H9 (cell line): ENCODE data around the gene ASCC3. TPM values are rescaled to one million over a fixed set of nuclear protein-coding genes. Genes with fewer than 3 reads are reported as not detected.

Experiments used
- DNase-seq: peaks from one replicate; pipeline ENCODE4 v3.0.0-alpha.2; 2017
- H2AFZ ChIP-seq: one replicate; pipeline ENCODE4 v1.6.1; 2013; ENCODE audit warnings: mild to moderate bottlenecking, low read length, control low read depth, moderate library complexity
- H2AK5ac ChIP-seq: 2 replicates; pipeline ENCODE4 v1.6.1; 2013; ENCODE audit warnings: low read length, control low read depth, mixed read lengths; ENCODE audit not compliant: insufficient read length
- H2BK120ac ChIP-seq: one replicate; pipeline ENCODE4 v1.6.1; 2013; ENCODE audit warnings: low read depth, mild to moderate bottlenecking, low read length, control low read depth, inconsistent platforms; ENCODE audit not compliant: poor library complexity, severe bottlenecking
- H2BK12ac ChIP-seq: 2 replicates; pipeline ENCODE4 v1.6.1; 2013; ENCODE audit warnings: low read length, control low read depth, mixed read lengths, low read depth; ENCODE audit not compliant: insufficient read length
- H2BK15ac ChIP-seq: 2 replicates; pipeline ENCODE4 v1.6.1; 2013; ENCODE audit warnings: low read depth, low read length, control low read depth
- H2BK20ac ChIP-seq: one replicate; pipeline ENCODE4 v1.6.1; 2013; ENCODE audit warnings: low read depth, mild to moderate bottlenecking, low read length, control low read depth, inconsistent platforms; ENCODE audit not compliant: poor library complexity, severe bottlenecking
- H2BK5ac ChIP-seq: 2 replicates; pipeline ENCODE4 v1.6.1; 2013; ENCODE audit warnings: low read length, control low read depth, mixed read lengths; ENCODE audit not compliant: insufficient read length
- H3K14ac ChIP-seq: 2 replicates; pipeline ENCODE4 v1.6.1; 2013; ENCODE audit warnings: low read length, control low read depth; ENCODE audit not compliant: insufficient read depth
- H3K18ac ChIP-seq: 2 replicates; pipeline ENCODE4 v1.6.1; 2013; ENCODE audit warnings: low read depth, mild to moderate bottlenecking, mixed read lengths, low read length, control low read depth; ENCODE audit not compliant: insufficient read length
- H3K23ac ChIP-seq: 2 replicates; pipeline ENCODE4 v1.6.1; 2013; ENCODE audit warnings: low read length, control low read depth, mixed read lengths, low read depth; ENCODE audit not compliant: insufficient read length
- H3K23me2 ChIP-seq: 2 replicates; pipeline ENCODE4 v1.6.1; 2013; ENCODE audit warnings: low read depth, mild to moderate bottlenecking, mixed read lengths, low read length, control low read depth; ENCODE audit not compliant: insufficient read length, poor library complexity, severe bottlenecking
- H3K27ac ChIP-seq: 2 replicates; pipeline ENCODE4 v1.5.1; 2013; ENCODE audit warnings: low read length, control low read depth, mixed read lengths, low read depth; ENCODE audit not compliant: insufficient read length
- H3K27me3 ChIP-seq: 2 replicates; pipeline ENCODE4 v1.6.1; 2013; ENCODE audit warnings: low read length, control low read depth, inconsistent platforms; ENCODE audit not compliant: insufficient read depth
- H3K4ac ChIP-seq: 2 replicates; pipeline ENCODE4 v1.6.1; 2013; ENCODE audit warnings: low read depth, mild to moderate bottlenecking, control low read depth, inconsistent platforms, low read length, moderate library complexity
- H3K4me1 ChIP-seq: 2 replicates; pipeline ENCODE4 v1.6.1; 2013; ENCODE audit warnings: low read length, control low read depth, inconsistent platforms; ENCODE audit not compliant: insufficient read depth
- H3K4me2 ChIP-seq: 2 replicates; pipeline ENCODE4 v1.6.1; 2013; ENCODE audit warnings: low read length, control low read depth, mixed read lengths; ENCODE audit not compliant: insufficient read length, insufficient read depth
- H3K56ac ChIP-seq: 2 replicates; pipeline ENCODE4 v1.6.1; 2013; ENCODE audit warnings: low read depth, mild to moderate bottlenecking, mixed read lengths, low read length, control low read depth; ENCODE audit not compliant: insufficient read length
- H3K79me1 ChIP-seq: 2 replicates; pipeline ENCODE4 v1.6.1; 2013; ENCODE audit warnings: low read depth, mild to moderate bottlenecking, moderate library complexity, low read length, control low read depth, inconsistent platforms; ENCODE audit not compliant: insufficient read depth, poor library complexity, severe bottlenecking
- H3K79me2 ChIP-seq: 2 replicates; pipeline ENCODE4 v1.6.1; 2013; ENCODE audit warnings: low read length, control low read depth, inconsistent platforms; ENCODE audit not compliant: insufficient read depth
- H3K9ac ChIP-seq: 2 replicates; pipeline ENCODE4 v1.6.1; 2013; ENCODE audit warnings: low read length, control low read depth, mixed read lengths; ENCODE audit not compliant: insufficient read length; ENCODE audit errors: extremely low read depth
- H3K9me3 ChIP-seq: one replicate; pipeline ENCODE4 v1.6.1; 2013; ENCODE audit warnings: low read depth, low read length, inconsistent platforms; ENCODE audit not compliant: control insufficient read depth
- H3T11ph ChIP-seq: one replicate; pipeline ENCODE4 v1.6.1; 2013; ENCODE audit warnings: mild to moderate bottlenecking, low read length, control low read depth, inconsistent platforms
- H4K20me1 ChIP-seq: one replicate; pipeline ENCODE4 v1.6.1; 2013; ENCODE audit not compliant: control insufficient read depth, insufficient read length, insufficient read depth
- H4K5ac ChIP-seq: 2 replicates; pipeline ENCODE4 v1.6.1; 2013; ENCODE audit warnings: low read depth, mild to moderate bottlenecking, mixed read lengths, low read length, control low read depth; ENCODE audit not compliant: insufficient read length
- H4K8ac ChIP-seq: replicated peaks from 2 replicates; pipeline ENCODE4 v1.6.1; 2013; ENCODE audit warnings: low read length, control low read depth, mixed read lengths, low read depth; ENCODE audit not compliant: insufficient read length
- H4K91ac ChIP-seq: 2 replicates; pipeline ENCODE4 v1.6.1; 2013; ENCODE audit warnings: low read depth, mild to moderate bottlenecking, moderate library complexity, mixed read lengths, low read length, control low read depth; ENCODE audit not compliant: insufficient read length
- H3K27ac Mint-ChIP-seq, 3 experiments: 2 replicates in 2 of 3; 3 replicates in 1 of 3; pipeline ENCODE4 v1.8.0; 2020 to 2021; ENCODE audit warnings: mixed read lengths in 3 of 3, mild to moderate bottlenecking in 1 of 3, moderate library complexity in 1 of 3
- H3K27me3 Mint-ChIP-seq: 2 replicates; pipeline ENCODE4 v1.8.0; 2021; ENCODE audit warnings: low read depth, mild to moderate bottlenecking, moderate library complexity, mixed read lengths
- H3K36me3 Mint-ChIP-seq, 3 experiments: 2 replicates in 2 of 3; 3 replicates in 1 of 3; pipeline ENCODE4 v1.8.0; 2020 to 2021; ENCODE audit warnings: low read depth in 3 of 3, mixed read lengths in 3 of 3; ENCODE audit not compliant: insufficient read depth in 1 of 3
- H3K4me1 Mint-ChIP-seq, 2 experiments: 2 replicates each; pipeline ENCODE4 v1.8.0; 2020; ENCODE audit warnings: mixed read lengths in 2 of 2
- H3K4me3 Mint-ChIP-seq, 2 experiments: 2 replicates in 1 of 2; 3 replicates in 1 of 2; pipeline ENCODE4 v1.8.0; 2020 to 2021; ENCODE audit warnings: mild to moderate bottlenecking in 2 of 2, mixed read lengths in 2 of 2, moderate library complexity in 1 of 2
- H3K9me3 Mint-ChIP-seq, 2 experiments: 2 replicates in 1 of 2; 3 replicates in 1 of 2; pipeline ENCODE4 v1.8.0; 2020; ENCODE audit warnings: mild to moderate bottlenecking in 2 of 2, mixed read lengths in 2 of 2, moderate library complexity in 1 of 2
- total RNA-seq: library from RNA; stranded (reverse); gene quantifications from 2 replicates; pipeline ENCODE4 v1.2.1, GENCODE V29; 2021
- TF ChIP-seq, protein P1 (sequence below): fragments of 200-600 bp; sonication (generic); conservative IDR thresholded peaks from 3 replicates; pipeline ENCODE4 v1.8.0; 2021; ENCODE audit warnings: antibody characterized with exemption, mild to moderate bottlenecking

ASCC3 gene
- total RNA-seq, 1 experiment from 2014 or later, result 63.8 TPM

DNA sequence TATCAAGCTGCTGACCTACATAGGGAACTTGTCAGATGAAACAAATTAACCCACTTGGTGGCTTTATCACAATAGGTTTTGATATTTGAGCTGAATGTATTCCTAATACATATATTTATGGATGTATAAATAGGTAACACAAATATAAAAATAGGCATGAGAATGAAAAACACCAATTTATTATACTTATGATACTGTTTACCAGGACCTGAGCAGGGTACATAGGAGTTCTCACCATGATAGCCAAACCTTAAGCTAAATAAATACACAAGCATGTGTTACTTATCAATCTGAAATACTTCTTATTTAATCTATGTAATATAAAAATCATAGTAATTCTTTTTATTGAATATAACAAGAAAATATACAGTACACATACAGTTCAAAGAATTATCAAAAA lies 25.0 kb downstream of the ASCC3 start:
- TF ChIP-seq, protein P1, sequence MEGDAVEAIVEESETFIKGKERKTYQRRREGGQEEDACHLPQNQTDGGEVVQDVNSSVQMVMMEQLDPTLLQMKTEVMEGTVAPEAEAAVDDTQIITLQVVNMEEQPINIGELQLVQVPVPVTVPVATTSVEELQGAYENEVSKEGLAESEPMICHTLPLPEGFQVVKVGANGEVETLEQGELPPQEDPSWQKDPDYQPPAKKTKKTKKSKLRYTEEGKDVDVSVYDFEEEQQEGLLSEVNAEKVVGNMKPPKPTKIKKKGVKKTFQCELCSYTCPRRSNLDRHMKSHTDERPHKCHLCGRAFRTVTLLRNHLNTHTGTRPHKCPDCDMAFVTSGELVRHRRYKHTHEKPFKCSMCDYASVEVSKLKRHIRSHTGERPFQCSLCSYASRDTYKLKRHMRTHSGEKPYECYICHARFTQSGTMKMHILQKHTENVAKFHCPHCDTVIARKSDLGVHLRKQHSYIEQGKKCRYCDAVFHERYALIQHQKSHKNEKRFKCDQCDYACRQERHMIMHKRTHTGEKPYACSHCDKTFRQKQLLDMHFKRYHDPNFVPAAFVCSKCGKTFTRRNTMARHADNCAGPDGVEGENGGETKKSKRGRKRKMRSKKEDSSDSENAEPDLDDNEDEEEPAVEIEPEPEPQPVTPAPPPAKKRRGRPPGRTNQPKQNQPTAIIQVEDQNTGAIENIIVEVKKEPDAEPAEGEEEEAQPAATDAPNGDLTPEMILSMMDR, result no peak
- no peak overlapping the region for H2BK5ac ChIP-seq
- no peak overlapping the region for H2AK5ac ChIP-seq
- H3K27ac Mint-ChIP-seq, result no peak overlapping the region
- no peak overlapping the region for H2AFZ ChIP-seq
- no peaks in the 10 kb centered on the region for H3K79me2 ChIP-seq
- H3K4ac ChIP-seq, result no peak overlapping the region
- no peak overlapping the region for H2BK120ac ChIP-seq
- H3K79me1 ChIP-seq, result no peaks in the 10 kb centered on the region
- H4K8ac ChIP-seq, result no peak overlapping the region
- no peak overlapping the region for H4K91ac ChIP-seq
- H2BK20ac ChIP-seq, result no peak overlapping the region
- no peak overlapping the region for H3K23ac ChIP-seq
- H3K36me3 Mint-ChIP-seq, result peaks cover 2 to 24% (median 23%) of the 10 kb centered on the region in 3 experiments; a peak in 5 of 7 replicates
- H3K4me2 ChIP-seq, result no peak overlapping the region
- H3K4me1 ChIP-seq, result no peaks in the 10 kb centered on the region
- H3K9ac ChIP-seq, result no peak overlapping the region
- no peaks in the 10 kb centered on the region for H3K27me3 Mint-ChIP-seq
- no peaks in the 10 kb centered on the region for H4K20me1 ChIP-seq
- H3K27me3 ChIP-seq, result no peaks in the 10 kb centered on the region
- no peaks in the 10 kb centered on the region for H3K23me2 ChIP-seq
- no peak overlapping the region for H4K5ac ChIP-seq
- H3K9me3 Mint-ChIP-seq, result no peaks in the 10 kb centered on the region
- no peak overlapping the region for H3K4me3 Mint-ChIP-seq
- no peak overlapping the region for H3K27ac ChIP-seq
- H3K14ac ChIP-seq, result no peak overlapping the region
- no peak overlapping the region for H3T11ph ChIP-seq
- no peak overlapping the region for H2BK15ac ChIP-seq
- no peaks in the 10 kb centered on the region for H3K4me1 Mint-ChIP-seq
- no peak overlapping the region for H2BK12ac ChIP-seq
- H3K9me3 ChIP-seq, result no peaks in the 10 kb centered on the region
- DNase-seq, result no peak
- no peak overlapping the region for H3K56ac ChIP-seq
- H3K18ac ChIP-seq, result no peak overlapping the region
